B cell (primary cell): ENCODE measurements around the gene STARD10. TPM values are rescaled to one million over a fixed set of nuclear protein-coding genes. Genes with fewer than 3 reads are reported as not detected.

ENCODE experiments used
- ATAC-seq: fragments of 200-7000 bp; cut with Tn5 transposase; one replicate; pipeline ENCODE4 v1.10.0; 2021; ENCODE audit warnings: low read depth, mild to moderate bottlenecking, moderate number of reproducible peaks, moderate library complexity
- CTCF ChIA-PET: fragments of 350-600 bp; sonication (Branson Sonifier 250); formaldehyde crosslinking; loops from one replicate; lab custom pipeline; 2021; ENCODE audit warnings: antibody characterized with exemption, inconsistent platforms; lab: Charles Lee
- POLR2A ChIA-PET: fragments of 350-600 bp; sonication (Branson Sonifier 250); formaldehyde crosslinking; loops from one replicate; lab custom pipeline; 2021; ENCODE audit warnings: antibody characterized with exemption; lab: Charles Lee
- DNase-seq: peaks from one replicate; pipeline ENCODE4 v3.0.0; 2013
- H2AFZ ChIP-seq: 2 replicates; pipeline ENCODE4 v1.6.1; 2012; ENCODE audit warnings: mild to moderate bottlenecking, low read depth, low read length; ENCODE audit not compliant: insufficient read depth, poor library complexity, severe bottlenecking
- H3K27ac ChIP-seq, 2 donors: 1 replicate in 1 of 2; 2 replicates in 1 of 2; pipeline ENCODE4 v1.5.1; 2012 to 2013; ENCODE audit warnings: low read length in 2 of 2, mild to moderate bottlenecking in 2 of 2, moderate library complexity in 1 of 2
- H3K27me3 ChIP-seq, 4 experiments: fragments of 200-600 bp in 1 of 4; sonication (generic) in 1 of 4; replicated peaks in 1 of 4; 1 replicate in 2 of 4; 2 replicates in 2 of 4; pipeline versions ENCODE4 v1.6.1 to v1.7.0; 2013 to 2016; ENCODE audit warnings: low read length in 3 of 4, mild to moderate bottlenecking in 2 of 4, mixed read lengths in 1 of 4, moderate library complexity in 1 of 4; ENCODE audit not compliant: insufficient read depth in 4 of 4, control insufficient read depth in 3 of 4; ENCODE audit errors: control extremely low read depth in 1 of 4
- H3K36me3 ChIP-seq, 2 experiments: replicated peaks in 1 of 2; 1 replicate in 1 of 2; 2 replicates in 1 of 2; pipeline versions ENCODE4 v1.6.1 to v1.7.1; 2013; ENCODE audit warnings: low read length in 1 of 2; ENCODE audit not compliant: insufficient read depth in 2 of 2, control insufficient read depth in 1 of 2; ENCODE audit errors: control extremely low read depth in 1 of 2, extremely low read depth in 1 of 2
- H3K4me1 ChIP-seq, 2 donors: fragments of 200-600 bp in 1 of 2; sonication (generic) in 1 of 2; 1 replicate in 1 of 2; 2 replicates in 1 of 2; pipeline versions ENCODE4 v1.5.1 to v1.6.1; 2013 to 2017; ENCODE audit warnings: low read length in 2 of 2; ENCODE audit not compliant: control insufficient read depth in 2 of 2, insufficient read depth in 2 of 2
- H3K4me2 ChIP-seq: replicated peaks from 2 replicates; pipeline ENCODE3; 2012; ENCODE audit warnings: mild to moderate bottlenecking, low read depth, low read length; ENCODE audit not compliant: poor library complexity, severe bottlenecking
- H3K4me3 ChIP-seq, 5 experiments: fragments of 200-600 bp in 1 of 5; sonication (generic) in 1 of 5; 1 replicate in 3 of 5; 2 replicates in 2 of 5; pipeline versions ENCODE4 v1.5.1 to v1.7.0; 2011 to 2016; ENCODE audit warnings: low read length in 4 of 5, mild to moderate bottlenecking in 4 of 5, low read depth in 2 of 5, control low read depth in 1 of 5, moderate library complexity in 1 of 5; ENCODE audit not compliant: insufficient read depth in 1 of 5; ENCODE audit errors: control extremely low read depth in 1 of 5, extremely low read depth in 1 of 5
- H3K79me2 ChIP-seq: fragments of 200-600 bp; sonication (generic); one replicate; pipeline ENCODE4 v1.6.0; 2016; ENCODE audit warnings: low read length; ENCODE audit not compliant: control insufficient read depth, insufficient read depth
- H3K9ac ChIP-seq: fragments of 200-600 bp; sonication (generic); 2 replicates; pipeline ENCODE4 v1.6.1; 2017; ENCODE audit warnings: mild to moderate bottlenecking, low read length, moderate library complexity
- H3K9me3 ChIP-seq, 3 donors: one replicate each; pipeline versions ENCODE4 v1.6.1 to v1.7.1; 2013; ENCODE audit warnings: low read length in 2 of 3; ENCODE audit not compliant: control insufficient read depth in 2 of 3, insufficient read depth in 1 of 3; ENCODE audit errors: control extremely low read depth in 1 of 3
- H4K20me1 ChIP-seq: 2 replicates; pipeline ENCODE4 v1.6.0; 2012; ENCODE audit warnings: mild to moderate bottlenecking, low read length; ENCODE audit not compliant: insufficient read depth, control insufficient read depth, poor library complexity, severe bottlenecking
- H3K27ac Mint-ChIP-seq: one replicate; pipeline ENCODE4 v1.8.0; 2021; ENCODE audit warnings: mixed read lengths
- H3K27me3 Mint-ChIP-seq: one replicate; pipeline ENCODE4 v1.8.0; 2021; ENCODE audit warnings: mixed read lengths
- H3K4me1 Mint-ChIP-seq: one replicate; pipeline ENCODE4 v1.8.0; 2021; ENCODE audit warnings: mixed read lengths
- H3K4me3 Mint-ChIP-seq: one replicate; pipeline ENCODE4 v1.8.0; 2021; ENCODE audit warnings: mixed read lengths
- H3K9me3 Mint-ChIP-seq: one replicate; pipeline ENCODE4 v1.8.0; 2022; ENCODE audit warnings: mixed read lengths; ENCODE audit not compliant: insufficient read depth
- CTCF ChIP-seq: fragments of 200-600 bp; IDR thresholded peaks from one replicate; pipeline ENCODE4 v1.8.0; 2022; ENCODE audit warnings: antibody characterized with exemption, mild to moderate bottlenecking
- EZH2 ChIP-seq: IDR thresholded peaks from 2 replicates; pipeline ENCODE4 v1.6.1; 2012; ENCODE audit warnings: borderline replicate concordance, low read depth, mild to moderate bottlenecking, moderate library complexity, low read length; ENCODE audit not compliant: insufficient read depth, poor library complexity, severe bottlenecking
- WGBS: methylation state at CpG from one replicate; pipeline ENCODE4 v1.1.5; 2013; ENCODE audit warnings: missing lambda C conversion rate; ENCODE audit not compliant: insufficient coverage; 5-methylcytosine and 5-hydroxymethylcytosine counted together
- intact Hi-C: fragments of 100-400 bp; cut with micrococcal nuclease; formaldehyde crosslinking; loops from one replicate; pipeline ENCODE4 v1.10.0; 2022
- polyA plus RNA-seq: library from polyadenylated mRNA; depleted of rRNA; stranded (reverse); fragments of >200 nt; gene quantifications from 2 replicates; pipeline ENCODE4 v1.2.3, GENCODE V29; 2012
- total RNA-seq, 2 donors: library from RNA; stranded (reverse); fragments of 120-200 nt in 1 of 2; gene quantifications; 1 replicate in 1 of 2; 2 replicates in 1 of 2; pipeline versions ENCODE4 v1.2.3 to v1.2.4, GENCODE V29; 2013 to 2022

Gene STARD10
- total and polyA plus RNA-seq, 2 donors (not counting 1 experiment from before 2014, with no cell fraction given): 37.5 to 39.2 TPM

GRCh38 chr11:72739240-72740059 is 54.4 kb downstream of the STARD10 start:
- Histone ChIP-seq H3K9me3 (no peaks in the 10 kb centered on the region), H3K79me2 (peaks cover 98% of the 10 kb centered on the region), H2AFZ (no peak overlapping the region), H3K27ac (peak overlapping the region; percentile 97 to 99), H3K4me3 (peak overlapping the region; percentile 21 to 62 (median 45)), H3K9ac (peak overlapping the region; percentile 62), H3K36me3 (no peaks in the 10 kb centered on the region), H3K4me1 (peaks cover 94 to 99% of the 10 kb centered on the region in 2 donors), H4K20me1 (peaks cover 4% of the 10 kb centered on the region), H3K4me2 (peak overlapping the region; percentile 83), H3K27me3 (no peaks in the 10 kb centered on the region)
- H3K27ac Mint-ChIP-seq: peak overlapping the region; percentile 99
- intact Hi-C loops: loop anchor here (5.0 kb wide), 2 partner anchors 438 to 648 kb away; no protein-coding TSS in a partner anchor
- no peaks in the 10 kb centered on the region for H3K9me3 Mint-ChIP-seq
- DNase-seq (no peak), ATAC-seq (no peak)
- POLR2A ChIA-PET: interaction anchor here (0.6 to 2.2 kb wide), 7 partner anchors 7 to 76 kb away, joined by 3 to 7 read pairs (median 3); no protein-coding TSS in a partner anchor
- CTCF ChIA-PET: interaction anchor here (0.8 to 23.8 kb wide), 8 partner anchors 8 to 73 kb away, joined by 3 to 390 read pairs (median 6); partner anchors contain the start of gene STARD10
- peak overlapping the region; percentile 86 for H3K4me3 Mint-ChIP-seq
- TF ChIP-seq EZH2 (no peak), CTCF (no peak)
- peaks cover 94% of the 10 kb centered on the region for H3K4me1 Mint-ChIP-seq
- no peaks in the 10 kb centered on the region for H3K27me3 Mint-ChIP-seq
- WGBS: 61% methylated on average over 8 of the region's 10 CpGs
